Neutrophil (primary cell): ENCODE measurements around the gene NCAPG2.
"Not testable (repeated sequence)": the region's sequence is repeated elsewhere in the genome, so short reads cannot be mapped to it uniquely, and the experiment has no call there.

ENCODE experiments used
- H3K27ac ChIP-seq: fragments of 200-600 bp; sonication (generic); 2 replicates; pipeline ENCODE4 v1.5.1; 2016; ENCODE audit warnings: mild to moderate bottlenecking, moderate library complexity
- H3K27me3 ChIP-seq: fragments of 200-600 bp; sonication (generic); 2 replicates; pipeline ENCODE4 v1.6.0; 2016; ENCODE audit warnings: mild to moderate bottlenecking
- H3K36me3 ChIP-seq: fragments of 200-600 bp; sonication (generic); 2 replicates; pipeline ENCODE4 v1.5.1; 2017
- H3K4me1 ChIP-seq, 2 experiments: fragments of 200-600 bp in 1 of 2; sonication (generic) in 1 of 2; 1 replicate in 1 of 2; 2 replicates in 1 of 2; pipeline versions ENCODE4 v1.5.1 to v1.6.1; 2013 to 2016; ENCODE audit warnings: low read depth in 1 of 2, low read length in 1 of 2, mild to moderate bottlenecking in 1 of 2, moderate library complexity in 1 of 2; ENCODE audit not compliant: control insufficient read depth in 1 of 2, insufficient read depth in 1 of 2
- H3K4me3 ChIP-seq, 2 experiments: fragments of 200-600 bp in 1 of 2; sonication (generic) in 1 of 2; 1 replicate in 1 of 2; 2 replicates in 1 of 2; pipeline ENCODE4 v1.5.1; 2013 to 2016; ENCODE audit warnings: low read depth in 1 of 2, low read length in 1 of 2, mild to moderate bottlenecking in 1 of 2, moderate library complexity in 1 of 2
- H3K9me3 ChIP-seq: fragments of 200-600 bp; sonication (generic); 2 replicates; pipeline ENCODE4 v1.5.1; 2016
- CTCF ChIP-seq: fragments of 200-600 bp; sonication (generic); IDR thresholded peaks from 2 replicates; pipeline ENCODE4 v1.5.1; 2016; ENCODE audit warnings: antibody characterized with exemption

NCAPG2 gene

DNA sequence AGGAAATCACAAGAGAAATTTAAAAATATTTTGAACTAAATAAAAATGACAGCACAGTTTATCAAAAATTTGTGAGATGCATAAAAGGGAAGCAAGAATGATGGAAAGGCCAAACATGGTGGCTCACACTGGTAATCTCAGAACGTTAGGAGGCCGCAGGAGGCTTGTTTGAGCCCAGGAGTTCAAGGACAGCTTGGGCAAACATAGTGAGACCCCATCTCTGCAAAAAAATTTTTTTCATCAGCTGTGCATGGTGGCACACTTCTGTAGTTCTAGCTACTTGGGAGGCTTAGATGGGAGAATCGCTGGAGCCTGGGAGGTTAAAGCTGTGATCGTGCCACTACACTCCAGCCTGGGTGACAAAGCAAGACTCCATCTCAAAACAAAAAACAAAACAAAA lies 62.5 kb downstream of the NCAPG2 start:
- TF ChIP-seq CTCF, result no peak
- Histone ChIP-seq H3K27me3 (no peaks in the 10 kb centered on the region), H3K27ac (no peak overlapping the region), H3K4me1 (no peaks in the 10 kb centered on the region), H3K4me3 (no peak overlapping the region), H3K36me3 (peaks cover 75% of the 10 kb centered on the region), H3K9me3 (no peaks in the 10 kb centered on the region)

DNA sequence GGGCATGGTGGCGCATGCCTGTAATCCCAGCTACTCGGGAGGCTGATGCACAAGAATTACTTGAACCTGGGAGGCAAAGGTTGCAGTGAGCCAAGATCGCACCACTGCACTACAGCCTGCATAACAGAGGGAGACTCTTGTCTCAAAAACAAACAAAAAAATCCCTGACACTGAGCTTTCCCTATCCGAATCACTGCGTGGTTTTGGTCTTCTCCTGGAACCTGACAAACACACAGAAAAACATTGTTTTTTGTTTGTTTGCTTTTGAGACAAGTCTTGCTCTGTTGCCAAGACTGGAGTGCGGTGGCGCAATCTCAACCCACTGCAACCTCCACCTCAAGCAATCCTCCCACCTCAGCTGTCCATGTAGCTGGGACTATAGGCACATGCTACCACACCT lies 66.6 kb downstream of the NCAPG2 start:
- Histone ChIP-seq H3K27ac (no peak overlapping the region), H3K4me1 (no peaks in the 10 kb centered on the region), H3K9me3 (no peaks in the 10 kb centered on the region), H3K36me3 (peaks cover 68% of the 10 kb centered on the region), H3K27me3 (no peaks in the 10 kb centered on the region), H3K4me3 (no peak overlapping the region)
- TF ChIP-seq CTCF, result no peak

DNA sequence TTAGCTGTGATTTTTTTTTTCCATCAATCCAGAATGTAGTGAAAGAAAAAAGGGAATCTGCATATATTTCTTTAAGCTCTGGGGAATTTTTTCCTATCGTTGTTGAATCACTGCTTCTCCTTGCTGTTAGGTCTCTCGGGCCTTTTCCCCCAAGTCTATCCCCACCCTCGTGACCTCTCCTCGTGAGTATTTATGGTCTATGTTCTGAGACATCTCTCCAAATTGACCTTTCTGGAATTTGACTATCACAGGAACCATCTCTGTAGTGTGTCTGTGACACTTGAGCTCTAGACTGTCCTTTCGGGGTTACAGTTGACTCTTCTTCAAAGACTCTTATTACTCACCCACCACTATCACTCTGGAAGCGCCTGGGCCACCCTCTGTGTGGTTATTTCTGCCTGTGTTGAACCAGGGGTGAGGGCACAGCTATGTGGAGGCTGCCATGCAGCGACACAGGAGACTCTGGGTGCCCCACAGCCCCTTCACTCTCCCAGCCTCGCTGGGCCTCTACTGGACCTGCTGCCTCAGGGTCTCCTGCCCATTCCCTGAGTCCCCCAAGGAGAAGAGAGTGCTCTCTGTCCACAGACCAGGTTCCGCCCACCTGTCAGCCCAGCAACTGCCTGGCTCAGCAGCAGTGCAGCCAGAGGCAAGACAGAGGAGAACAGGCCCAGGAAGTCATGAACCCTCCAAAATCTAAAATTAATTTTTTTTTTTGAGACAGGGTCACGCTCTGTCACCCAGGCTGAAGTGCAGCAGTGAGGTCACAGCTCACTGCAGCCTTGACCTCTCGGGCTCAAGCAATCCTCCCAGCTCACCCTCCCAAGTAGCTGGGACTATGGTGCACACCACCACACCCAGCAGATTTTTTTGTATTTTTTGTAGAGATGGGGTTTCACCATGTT lies 71.3 kb downstream of the NCAPG2 start:
- TF ChIP-seq CTCF, result no peak

DNA sequence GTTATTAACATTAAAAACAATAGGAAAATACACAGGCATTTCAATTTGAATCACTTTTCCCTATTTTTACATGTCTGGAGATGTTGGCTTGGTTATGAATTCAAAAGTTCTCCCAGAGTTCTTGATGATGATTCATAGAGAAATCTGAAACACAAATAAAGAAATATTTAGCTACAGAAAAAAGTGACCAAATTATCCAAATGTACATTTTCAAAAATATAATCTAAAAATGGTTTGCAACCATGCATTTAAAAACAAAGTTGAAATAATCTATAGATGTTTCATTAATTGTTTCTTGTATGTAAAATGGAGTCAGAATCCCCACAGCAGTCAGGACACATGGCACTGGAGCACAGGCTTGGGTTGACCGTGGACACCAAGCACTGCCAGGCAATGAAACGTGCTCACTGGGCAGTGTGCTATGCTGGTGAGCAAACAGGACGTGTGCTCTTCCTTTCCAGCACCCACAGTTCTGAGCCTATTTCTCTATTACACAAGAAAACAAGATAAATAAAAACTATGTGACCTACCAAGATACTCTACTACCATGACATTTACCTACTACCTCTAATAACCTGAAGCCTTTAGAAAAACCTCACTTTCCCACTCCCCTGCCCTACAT lies 72.9 kb downstream of the NCAPG2 start:
- Histone ChIP-seq H3K9me3 (no peaks in the 10 kb centered on the region), H3K27me3 (no peaks in the 10 kb centered on the region), H3K4me3 (no peak overlapping the region), H3K4me1 (no peaks in the 10 kb centered on the region), H3K36me3 (peaks cover 76% of the 10 kb centered on the region), H3K27ac (no peak overlapping the region)
- TF ChIP-seq CTCF, result no peak

More for the DNA sequence above, 71.3 kb downstream of the NCAPG2 start:
- no peaks in the 10 kb centered on the region for H3K4me1 ChIP-seq
- no peak overlapping the region for H3K4me3 ChIP-seq
- H3K9me3 ChIP-seq, result no peaks in the 10 kb centered on the region
- no peaks in the 10 kb centered on the region for H3K27me3 ChIP-seq
- H3K36me3 ChIP-seq, result peaks cover 82% of the 10 kb centered on the region
- no peak overlapping the region for H3K27ac ChIP-seq

- not testable (repeated sequence) for H3K9me3 ChIP-seq, H3K4me1 ChIP-seq, H3K27me3 ChIP-seq, H3K4me3 ChIP-seq, H3K27ac ChIP-seq
- H3K36me3 ChIP-seq, result peaks cover 40% of the 10 kb centered on the region
Measured at GRCh38 chr7:158626289-158626688, 78.3 kb downstream of the NCAPG2 start.

GRCh38 chr7:158623241-158623640 lies 81.4 kb downstream of the NCAPG2 start:
- no peak overlapping the region for H3K4me3 ChIP-seq
- no peaks in the 10 kb centered on the region for H3K27me3 ChIP-seq
- H3K9me3 ChIP-seq, result no peaks in the 10 kb centered on the region
- TF ChIP-seq CTCF, result no peak
- peaks cover 15% of the 10 kb centered on the region for H3K36me3 ChIP-seq
- H3K27ac ChIP-seq, result no peak overlapping the region
- no peaks in the 10 kb centered on the region for H3K4me1 ChIP-seq
